Ovary (tissue), 9 donors: ENCODE results near the gene NAV2. TPM values are rescaled to one million over a fixed set of nuclear protein-coding genes. Genes with fewer than 3 reads are reported as not detected.

Experiments
- DNase-seq, 5 donors: peaks; one replicate each; pipeline ENCODE4 v3.0.0-alpha.2; 2019 to 2020
- H3K27ac ChIP-seq, 2 donors: fragments of 200-600 bp; one replicate each; pipeline versions ENCODE4 v1.5.1 to v1.8.0; 2019 to 2022
- H3K27me3 ChIP-seq: fragments of 200-600 bp; one replicate; pipeline ENCODE4 v1.8.0; 2022
- H3K36me3 ChIP-seq: fragments of 200-600 bp; sonication (generic); one replicate; pipeline ENCODE4 v1.5.1; 2019
- H3K4me1 ChIP-seq: one replicate; pipeline ENCODE4 v1.8.1; 2013; ENCODE audit warnings: mild to moderate bottlenecking, moderate library complexity; ENCODE audit not compliant: insufficient read depth
- H3K4me3 ChIP-seq: fragments of 200-600 bp; sonication (generic); one replicate; pipeline ENCODE4 v1.5.1; 2017
- H3K9me3 ChIP-seq, 2 donors: fragments of 200-600 bp in 1 of 2; sonication (generic) in 1 of 2; one replicate each; pipeline versions ENCODE4 v1.5.1 to v1.8.1; 2013 to 2019; ENCODE audit warnings: mild to moderate bottlenecking in 1 of 2, moderate library complexity in 1 of 2
- EP300 ChIP-seq: sonication (generic); formaldehyde crosslinking; IDR thresholded peaks from one replicate; pipeline ENCODE4 v1.6.1; 2017; ENCODE audit warnings: antibody characterized with exemption
- POLR2A ChIP-seq: fragments of 450-650 bp; IDR thresholded peaks from one replicate; pipeline ENCODE4 v1.6.1; 2017; ENCODE audit warnings: antibody characterized with exemption, mild to moderate bottlenecking, moderate library complexity
- WGBS, 3 donors: extraction: QIAGEN DNeasy Blood & Tissue Kit in 1 of 3; methylation state at CpG; one replicate each; pipeline versions ENCODE4 v1.1.5 to v1.1.7; 2013 to 2017; 5-methylcytosine and 5-hydroxymethylcytosine counted together
- intact Hi-C, 4 donors: fragments of 100-400 bp; cut with DNase I; formaldehyde crosslinking; loops; one replicate each; pipeline versions ENCODE4 v1.11.0 to v1.15.1; 2022 to 2023
- polyA plus RNA-seq, 2 donors: library from polyadenylated mRNA; stranded (reverse); fragments of 200-250 nt in 1 of 2; fragments of 350-450 nt in 1 of 2; fragmentation: Illumina TruSeq in 1 of 2; extraction: RNeasy Lipid Tissue Mini Kit (QIAGEN cat#74804) in 1 of 2; gene quantifications; one replicate each; pipeline ENCODE4 v1.2.3, GENCODE V29; 2013 to 2014
- total RNA-seq, 7 donors: library from RNA; depleted of rRNA in 2 of 7; stranded (reverse); fragments of >200 nt in 2 of 7; fragmentation: NEBNext Ultra II Directional in 3 of 7; extraction: Animal tissue kit (Norgen Biotek cat#: 25700) in 3 of 7; gene quantifications; one replicate each; pipeline versions ENCODE4 v1.1.0 to v1.2.4, GENCODE V29; 2016 to 2023
- TF ChIP-seq, protein P1 (sequence below), 3 donors: fragments of 450-650 bp in 2 of 3; fragments of 200-600 bp in 1 of 3; IDR thresholded peaks; one replicate each; pipeline versions ENCODE4 v1.5.1 to v1.8.0; 2016 to 2022; ENCODE audit warnings: antibody characterized with exemption in 3 of 3, mild to moderate bottlenecking in 1 of 3
- donor health status: DM: no; HTN: no; CAD: no; lungs with moderate emphysema.
- donor health status: DM: no; HTN: no; CAD: no.
- donor health status: Bipolar disorder and iron deficiency.
- donor health status: DM: yes; HTN: yes; CAD: no.
- donor health status: DM: no; HTN: no; CAD: no.
- donor health status: DM: yes; HTN: yes; CAD: no.

Gene NAV2
- total and polyA plus RNA-seq, 9 donors = 2.9 to 14.1 (median 7.8) TPM

DNA sequence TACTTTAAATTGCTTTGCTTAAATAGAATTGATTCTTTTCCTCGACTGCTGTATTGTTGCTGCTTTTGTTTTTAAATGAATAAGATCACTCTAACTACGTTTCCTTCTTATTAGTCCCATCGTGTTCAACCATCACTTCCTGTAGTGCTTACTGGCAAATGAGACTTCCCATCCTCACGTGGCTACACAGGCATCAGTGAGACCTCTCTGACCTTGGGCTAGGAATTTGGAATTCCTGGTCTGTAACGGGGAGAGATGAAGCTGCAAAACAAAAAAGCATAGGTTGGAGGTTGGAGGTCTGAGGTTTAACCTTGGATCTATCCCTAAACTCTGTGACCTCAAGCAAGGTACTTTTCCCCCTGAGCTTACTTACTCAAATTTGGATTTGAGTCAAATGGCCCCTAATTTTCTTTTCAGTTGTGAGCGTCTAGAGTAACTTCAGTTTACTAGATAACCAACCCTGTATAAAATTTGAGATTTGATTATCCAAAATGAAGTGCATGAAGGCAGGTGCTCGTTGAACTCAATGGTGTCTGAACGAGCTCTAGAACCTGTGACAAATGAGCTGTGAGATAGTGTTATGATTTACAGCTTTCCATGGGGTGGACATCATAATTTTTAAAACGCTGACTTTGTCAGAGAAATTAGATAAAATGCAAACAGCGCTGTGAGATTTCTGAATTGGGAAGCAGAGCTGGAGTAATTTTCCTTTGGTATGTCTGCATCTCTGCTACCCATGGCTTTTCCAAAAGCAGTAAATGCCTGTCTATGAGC, 296.4 kb downstream of the NAV2 start:
- Histone ChIP-seq H3K4me1 (peaks cover 11% of the 10 kb centered on the region), H3K27me3 (no peaks in the 10 kb centered on the region), H3K9me3 (no peaks in the 10 kb centered on the region), H3K27ac (peak overlapping the region in 1 of 2 donors; percentile 54), H3K4me3 (no peak overlapping the region), H3K36me3 (no peaks in the 10 kb centered on the region)
- TF ChIP-seq, protein P1, sequence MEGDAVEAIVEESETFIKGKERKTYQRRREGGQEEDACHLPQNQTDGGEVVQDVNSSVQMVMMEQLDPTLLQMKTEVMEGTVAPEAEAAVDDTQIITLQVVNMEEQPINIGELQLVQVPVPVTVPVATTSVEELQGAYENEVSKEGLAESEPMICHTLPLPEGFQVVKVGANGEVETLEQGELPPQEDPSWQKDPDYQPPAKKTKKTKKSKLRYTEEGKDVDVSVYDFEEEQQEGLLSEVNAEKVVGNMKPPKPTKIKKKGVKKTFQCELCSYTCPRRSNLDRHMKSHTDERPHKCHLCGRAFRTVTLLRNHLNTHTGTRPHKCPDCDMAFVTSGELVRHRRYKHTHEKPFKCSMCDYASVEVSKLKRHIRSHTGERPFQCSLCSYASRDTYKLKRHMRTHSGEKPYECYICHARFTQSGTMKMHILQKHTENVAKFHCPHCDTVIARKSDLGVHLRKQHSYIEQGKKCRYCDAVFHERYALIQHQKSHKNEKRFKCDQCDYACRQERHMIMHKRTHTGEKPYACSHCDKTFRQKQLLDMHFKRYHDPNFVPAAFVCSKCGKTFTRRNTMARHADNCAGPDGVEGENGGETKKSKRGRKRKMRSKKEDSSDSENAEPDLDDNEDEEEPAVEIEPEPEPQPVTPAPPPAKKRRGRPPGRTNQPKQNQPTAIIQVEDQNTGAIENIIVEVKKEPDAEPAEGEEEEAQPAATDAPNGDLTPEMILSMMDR (IDR thresholded peaks at IDR 0.05) = no peak
- TF ChIP-seq EP300 = no peak
- TF ChIP-seq POLR2A = no peak
- no peak for DNase-seq
- intact Hi-C loops = no loop called here
- 24 to 28% (median 25%) methylated on average over 10 of the region's 10 CpGs for WGBS, 3 donors

GRCh38 chr11:20010156-20010850, 297.7 kb downstream of the NAV2 start:
- no peak overlapping the region for H3K4me3 ChIP-seq
- H3K27me3 ChIP-seq = no peaks in the 10 kb centered on the region
- H3K4me1 ChIP-seq = peaks cover 11% of the 10 kb centered on the region
- no peak for DNase-seq
- WGBS, 3 donors = 76 to 87% (median 81%) methylated on average over 8 of the region's 8 CpGs
- no peaks in the 10 kb centered on the region for H3K36me3 ChIP-seq
- intact Hi-C loops = no loop called here
- no peaks in the 10 kb centered on the region for H3K9me3 ChIP-seq
- H3K27ac ChIP-seq = no peak overlapping the region
- TF ChIP-seq POLR2A (no peak), EP300 (no peak)
- TF ChIP-seq, protein P1 (IDR thresholded peaks at IDR 0.05) = no peak

DNA sequence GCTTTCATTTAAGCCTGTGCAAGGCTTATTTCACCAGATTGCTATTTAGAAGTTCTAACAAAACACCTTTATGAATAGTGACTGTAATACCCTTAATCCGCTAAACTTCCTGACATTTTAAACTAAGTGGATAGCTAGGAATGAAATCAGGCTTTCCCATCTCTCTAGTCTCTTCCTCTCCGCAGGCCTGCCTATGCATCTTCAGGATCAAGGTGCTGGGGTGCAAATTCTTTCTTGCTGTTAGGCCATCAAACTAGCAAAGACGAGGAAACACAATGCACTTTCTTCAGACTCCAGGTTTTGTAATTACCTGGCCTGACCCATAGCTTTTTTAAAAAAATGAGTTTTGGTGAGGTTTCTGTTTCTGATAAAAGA, 298.2 kb downstream of the NAV2 start:
- TF ChIP-seq EP300 (no peak), POLR2A (no peak)
- TF ChIP-seq, protein P1 (IDR thresholded peaks at IDR 0.05) = no peak

GRCh38 chr11:20011307-20011951, 298.8 kb downstream of the NAV2 start:
- Histone ChIP-seq H3K9me3 (no peaks in the 10 kb centered on the region), H3K4me3 (no peak overlapping the region), H3K27me3 (no peaks in the 10 kb centered on the region), H3K27ac (no peak overlapping the region), H3K36me3 (no peaks in the 10 kb centered on the region), H3K4me1 (peaks cover 12% of the 10 kb centered on the region)
- intact Hi-C loops = no loop called here
- TF ChIP-seq, protein P1 (IDR thresholded peaks at IDR 0.05) = no peak
- TF ChIP-seq POLR2A = no peak
- TF ChIP-seq EP300 = no peak
- 47 to 57% (median 50%) methylated on average over 5 of the region's 5 CpGs for WGBS, 3 donors
- no peak for DNase-seq

More for the DNA sequence above, 298.2 kb downstream of the NAV2 start:
- no peak overlapping the region for H3K27ac ChIP-seq
- no peaks in the 10 kb centered on the region for H3K36me3 ChIP-seq
- H3K4me1 ChIP-seq = peaks cover 12% of the 10 kb centered on the region
- H3K9me3 ChIP-seq = no peaks in the 10 kb centered on the region
- H3K4me3 ChIP-seq = no peak overlapping the region
- no peak for DNase-seq
- intact Hi-C loops = no loop called here
- 92 to 96% (median 93%) methylated on average over 3 of the region's 3 CpGs for WGBS, 3 donors
- no peaks in the 10 kb centered on the region for H3K27me3 ChIP-seq
